ENCODE data around the gene ARMC7. TPM values are rescaled to one million over a fixed set of nuclear protein-coding genes. Genes with fewer than 3 reads are reported as not detected.

ARMC7 gene
- total RNA-seq, 1 donor from 2014 or later = 3.2 TPM

DNA sequence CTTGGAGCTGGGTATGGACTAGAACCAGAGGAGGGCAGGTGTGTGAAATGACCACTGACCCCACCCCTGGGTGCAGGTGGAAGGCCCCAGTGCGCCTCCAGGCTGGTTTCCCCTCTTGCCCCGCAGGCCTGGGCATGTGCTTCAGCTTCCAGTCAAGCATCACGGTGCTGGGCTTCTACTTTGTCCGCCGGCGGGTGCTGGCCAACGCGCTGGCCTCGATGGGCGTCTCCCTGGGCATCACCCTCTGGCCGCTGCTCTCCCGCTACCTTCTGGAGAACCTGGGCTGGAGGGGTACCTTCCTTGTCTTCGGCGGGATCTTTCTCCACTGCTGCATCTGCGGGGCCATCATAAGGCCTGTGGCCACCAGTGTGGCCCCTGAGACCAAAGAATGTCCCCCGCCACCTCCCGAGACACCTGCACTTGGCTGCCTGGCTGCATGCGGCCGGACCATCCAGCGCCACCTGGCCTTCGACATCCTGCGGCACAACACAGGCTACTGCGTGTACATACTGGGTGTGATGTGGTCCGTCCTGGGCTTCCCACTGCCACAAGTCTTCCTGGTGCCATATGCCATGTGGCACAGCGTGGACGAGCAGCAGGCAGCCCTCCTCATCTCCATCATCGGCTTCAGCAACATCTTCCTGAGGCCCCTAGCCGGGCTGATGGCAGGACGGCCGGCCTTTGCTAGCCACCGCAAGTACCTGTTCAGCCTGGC lies 9.7 kb upstream of the ARMC7 start:
- FAIRE-seq (no peak), DNase-seq (ENCODE audit: low read depth) (no peak)
- Histone ChIP-seq H3K27me3 (ENCODE audit: control insufficient read depth, insufficient read depth, low read length) (no peaks in the 10 kb centered on the region), H3K4me3 (ENCODE audit: low read depth, low read length) (no peak overlapping the region), H3K36me3 (ENCODE audit: control insufficient read depth, insufficient read depth, low read length) (peaks cover 8% of the 10 kb centered on the region)
- TF ChIP-seq, protein P1, sequence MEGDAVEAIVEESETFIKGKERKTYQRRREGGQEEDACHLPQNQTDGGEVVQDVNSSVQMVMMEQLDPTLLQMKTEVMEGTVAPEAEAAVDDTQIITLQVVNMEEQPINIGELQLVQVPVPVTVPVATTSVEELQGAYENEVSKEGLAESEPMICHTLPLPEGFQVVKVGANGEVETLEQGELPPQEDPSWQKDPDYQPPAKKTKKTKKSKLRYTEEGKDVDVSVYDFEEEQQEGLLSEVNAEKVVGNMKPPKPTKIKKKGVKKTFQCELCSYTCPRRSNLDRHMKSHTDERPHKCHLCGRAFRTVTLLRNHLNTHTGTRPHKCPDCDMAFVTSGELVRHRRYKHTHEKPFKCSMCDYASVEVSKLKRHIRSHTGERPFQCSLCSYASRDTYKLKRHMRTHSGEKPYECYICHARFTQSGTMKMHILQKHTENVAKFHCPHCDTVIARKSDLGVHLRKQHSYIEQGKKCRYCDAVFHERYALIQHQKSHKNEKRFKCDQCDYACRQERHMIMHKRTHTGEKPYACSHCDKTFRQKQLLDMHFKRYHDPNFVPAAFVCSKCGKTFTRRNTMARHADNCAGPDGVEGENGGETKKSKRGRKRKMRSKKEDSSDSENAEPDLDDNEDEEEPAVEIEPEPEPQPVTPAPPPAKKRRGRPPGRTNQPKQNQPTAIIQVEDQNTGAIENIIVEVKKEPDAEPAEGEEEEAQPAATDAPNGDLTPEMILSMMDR (IDR thresholded peaks at IDR 0.05; ENCODE audit: insufficient read depth, low read length, severe bottlenecking) = no peak

DNA sequence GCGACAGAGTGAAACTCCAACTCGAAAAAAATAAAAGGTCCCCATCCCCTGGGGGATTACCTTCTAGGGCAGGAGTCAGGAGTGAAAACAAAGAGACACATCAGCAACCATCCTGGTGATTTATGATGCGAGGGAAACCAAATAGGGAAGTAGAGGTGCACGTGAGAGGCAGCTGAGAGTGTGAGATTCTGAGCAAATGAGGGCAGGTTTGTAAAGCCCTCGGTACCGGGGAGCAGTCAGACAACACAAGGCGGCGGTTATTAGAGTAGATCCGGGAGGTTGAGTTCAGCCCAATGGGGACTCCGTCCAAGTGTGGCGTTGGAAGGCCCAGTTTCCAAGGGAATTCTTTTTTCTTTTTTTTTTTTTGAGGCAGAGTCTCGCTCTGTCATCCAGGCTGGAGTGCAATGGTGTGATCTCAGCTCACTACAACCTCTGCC lies 7.4 kb upstream of the ARMC7 start:
- DNase-seq (ENCODE audit: low read depth) (no peak), FAIRE-seq (no peak)
- H3K4me3 ChIP-seq (ENCODE audit: low read depth, low read length) = no peak overlapping the region
- no peaks in the 10 kb centered on the region for H3K27me3 ChIP-seq (ENCODE audit: control insufficient read depth, insufficient read depth, low read length)
- TF ChIP-seq, protein P1 (IDR thresholded peaks at IDR 0.05; ENCODE audit: insufficient read depth, low read length, severe bottlenecking) = no peak
- H3K36me3 ChIP-seq (ENCODE audit: control insufficient read depth, insufficient read depth, low read length) = peaks cover 8% of the 10 kb centered on the region

DNA sequence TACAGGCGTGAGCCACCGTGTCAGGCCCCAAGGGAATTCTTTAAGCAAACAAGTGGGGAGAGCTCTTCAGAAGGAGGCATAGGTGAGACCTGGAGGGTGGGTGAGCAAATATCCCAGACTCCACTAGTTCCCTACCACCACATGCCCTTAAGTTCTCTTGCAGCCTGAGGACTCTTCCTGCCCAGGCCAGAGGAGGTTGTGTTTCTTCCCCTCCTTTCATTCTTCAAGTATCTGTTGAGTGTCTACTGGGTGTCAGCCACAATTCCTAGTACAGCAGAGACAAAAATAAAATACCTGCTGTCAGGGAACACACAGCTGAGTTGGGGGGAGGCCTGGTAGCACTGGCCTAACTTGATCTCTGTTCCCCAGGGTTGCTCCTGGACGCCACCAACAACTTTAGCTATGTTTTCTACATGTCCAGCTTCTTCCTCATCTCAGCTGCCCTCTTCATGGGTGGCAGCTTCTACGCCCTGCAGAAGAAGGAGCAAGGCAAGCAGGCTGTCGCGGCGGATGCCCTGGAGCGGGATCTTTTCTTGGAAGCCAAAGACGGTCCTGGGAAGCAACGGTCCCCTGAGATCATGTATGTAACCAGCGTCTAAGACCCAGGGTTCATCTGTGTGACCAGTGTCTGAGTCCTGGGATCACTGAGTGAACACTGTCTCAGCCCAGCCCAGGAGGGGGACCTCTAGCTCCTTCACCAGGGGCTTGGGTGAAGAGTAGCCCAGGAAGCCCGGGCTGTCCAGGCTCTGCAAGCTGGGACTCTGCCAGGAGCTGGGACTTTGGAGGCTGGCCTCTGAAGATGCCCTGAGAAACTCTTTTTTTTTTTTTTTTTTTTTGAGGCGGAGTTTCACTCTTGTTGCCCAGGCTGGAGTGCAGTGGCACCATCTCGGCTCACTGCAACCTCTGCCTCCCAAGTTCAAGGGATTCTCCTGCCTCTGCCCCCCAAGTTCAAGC lies 5.9 kb upstream of the ARMC7 start:
- DNase-seq (ENCODE audit: low read depth) = no peak
- Histone ChIP-seq H3K36me3 (ENCODE audit: control insufficient read depth, insufficient read depth, low read length) (peaks cover 5% of the 10 kb centered on the region), H3K27me3 (ENCODE audit: control insufficient read depth, insufficient read depth, low read length) (no peaks in the 10 kb centered on the region), H3K4me3 (ENCODE audit: low read depth, low read length) (no peak overlapping the region)
- FAIRE-seq = no peak
- TF ChIP-seq, protein P1 (IDR thresholded peaks at IDR 0.05; ENCODE audit: insufficient read depth, low read length, severe bottlenecking) = no peak

DNA sequence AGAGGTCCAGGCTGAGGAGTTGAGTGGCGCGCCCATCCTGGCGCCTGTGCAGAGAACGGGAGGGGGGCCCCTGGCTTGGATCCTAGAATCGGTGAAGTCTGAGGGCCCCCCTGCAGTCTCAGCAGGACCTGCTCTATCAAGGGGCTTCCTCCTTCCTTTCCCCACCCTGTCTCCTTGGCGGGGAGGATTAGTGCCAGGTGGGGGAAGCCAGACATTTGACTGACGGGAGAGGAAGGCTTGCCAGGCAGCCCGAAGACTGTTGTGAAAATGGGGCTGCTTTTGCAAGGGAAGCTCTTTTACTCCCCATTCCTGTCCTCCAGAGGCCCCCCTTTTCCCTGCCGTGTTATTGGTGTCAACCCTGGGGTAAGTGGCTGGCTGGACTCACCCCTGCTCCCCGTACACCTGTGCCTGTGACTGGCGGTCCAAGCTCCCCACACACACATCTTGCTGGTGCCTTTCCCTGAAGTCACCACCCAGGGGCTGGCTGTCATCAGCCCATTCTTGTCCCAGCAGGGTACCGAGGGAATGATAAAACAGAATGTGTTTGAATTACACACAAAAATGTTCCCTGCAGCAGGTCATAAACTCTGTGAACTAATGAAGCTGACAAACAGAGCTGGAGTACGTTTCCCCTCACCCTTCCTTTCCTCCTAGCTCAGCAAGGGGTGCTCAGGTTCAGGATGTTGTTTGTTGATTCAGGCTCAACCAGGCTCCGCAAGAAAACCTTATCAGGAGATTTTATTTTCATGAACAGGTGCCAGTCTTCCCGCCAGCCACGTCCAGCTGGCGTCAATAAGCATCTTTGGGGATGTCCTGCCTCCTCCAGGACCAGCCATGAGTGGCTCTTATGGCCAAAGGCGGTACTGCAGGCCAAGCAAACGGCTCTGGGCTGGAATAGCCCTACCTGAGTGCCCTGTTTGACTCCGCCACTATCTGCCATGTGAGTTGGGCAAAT lies 4.4 kb upstream of the ARMC7 start:
- H3K27me3 ChIP-seq (ENCODE audit: control insufficient read depth, insufficient read depth, low read length) = no peaks in the 10 kb centered on the region
- TF ChIP-seq, protein P1 (IDR thresholded peaks at IDR 0.05; ENCODE audit: insufficient read depth, low read length, severe bottlenecking) = peak; percentile 84
- no peak overlapping the region for H3K4me3 ChIP-seq (ENCODE audit: low read depth, low read length)
- H3K36me3 ChIP-seq (ENCODE audit: control insufficient read depth, insufficient read depth, low read length) = peaks cover 1% of the 10 kb centered on the region
- FAIRE-seq = no peak
- peak; percentile 49 for DNase-seq (ENCODE audit: low read depth)

DNA sequence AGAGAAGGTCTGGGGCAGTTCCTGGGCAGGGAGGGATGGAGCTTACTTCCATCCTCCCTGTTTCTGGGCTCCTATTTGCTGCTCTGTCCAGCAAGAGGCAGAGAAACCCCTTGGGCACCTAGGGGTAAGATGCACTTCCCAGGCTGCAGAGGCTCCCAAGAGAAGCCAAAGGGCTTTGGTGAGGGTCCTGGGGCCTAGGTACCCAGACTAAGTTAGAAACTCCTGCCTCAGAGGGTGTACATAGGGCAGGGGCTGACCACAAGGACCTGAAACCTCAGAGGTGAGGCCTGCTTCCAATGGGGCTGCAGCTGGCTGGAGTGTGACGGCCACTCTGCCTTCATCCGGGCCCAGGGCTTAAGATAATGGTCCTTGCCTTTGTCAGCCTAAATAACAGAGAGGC lies 1.6 kb upstream of the ARMC7 start:
- H3K36me3 ChIP-seq (ENCODE audit: control insufficient read depth, insufficient read depth, low read length) = no peaks in the 10 kb centered on the region
- FAIRE-seq (no peak), DNase-seq (ENCODE audit: low read depth) (no peak)
- H3K4me3 ChIP-seq (ENCODE audit: low read depth, low read length) = no peak overlapping the region
- H3K27me3 ChIP-seq (ENCODE audit: control insufficient read depth, insufficient read depth, low read length) = no peaks in the 10 kb centered on the region
- TF ChIP-seq, protein P1 (IDR thresholded peaks at IDR 0.05; ENCODE audit: insufficient read depth, low read length, severe bottlenecking) = no peak
